K562 (cell line): Measurements from ENCODE around the gene MAP7D1. TPM values are rescaled to one million over a fixed set of nuclear protein-coding genes. Genes with fewer than 3 reads are reported as not detected.

Experiments used
- ATAC-seq: fragments of 200-7000 bp; cut with Tn5 transposase; 3 replicates; pipeline ENCODE4 v1.9.1; 2020; ENCODE audit warnings: moderate library complexity
- BruUV-seq: library from RNA; stranded (reverse); fragments of 400-500 nt; replicated peaks from 2 replicates; lab custom pipeline; 2021; lab: Mats Ljungman, UMichigan
- CTCF ChIA-PET: fragments of 300-600 bp; formaldehyde crosslinking; extraction: SDS; loops from one replicate; lab custom pipeline; 2021; ENCODE audit warnings: low intra/inter-chr PET ratio; lab: Yijun Ruan, JAX
- POLR2A ChIA-PET: fragments of 300-600, 350-650 bp; sonication (Branson Sonifier 250); formaldehyde crosslinking; extraction: SDS; loops from one replicate; lab custom pipeline; 2021; ENCODE audit warnings: antibody characterized with exemption, inconsistent platforms; lab: Yijun Ruan, JAX
- DNase-seq, 4 experiments: peaks; one replicate each; pipeline versions ENCODE4 v3.0.0 to v3.0.0-alpha.2; 2011 to 2018; ENCODE audit warnings: low spot score in 3 of 4, mixed read lengths in 3 of 4; ENCODE audit errors: extremely low read depth in 1 of 4
- FAIRE-seq: peaks from 2 replicates; lab custom pipeline; 2011; peaks lifted over from hg19 to GRCh38; lab: Jason Lieb, UNC
- H2AFZ ChIP-seq: 2 replicates; pipeline ENCODE4 v1.6.0; 2011; ENCODE audit warnings: low read depth, low read length, control low read depth, inconsistent platforms
- H3K27ac ChIP-seq: fragments of 200-600 bp; 3 replicates; pipeline ENCODE4 v1.8.0; 2011; ENCODE audit warnings: low read depth, mild to moderate bottlenecking, control low read depth, inconsistent platforms, low read length, moderate library complexity, mixed read lengths; ENCODE audit errors: extremely low read depth
- H3K27me3 ChIP-seq, 2 experiments: fragments of 300-600 bp in 1 of 2; 2 replicates in 1 of 2; 3 replicates in 1 of 2; pipeline versions ENCODE4 v1.6.0 to v1.8.0; 2011; ENCODE audit warnings: inconsistent platforms in 2 of 2, low read length in 2 of 2, mild to moderate bottlenecking in 1 of 2, mixed read lengths in 1 of 2, moderate library complexity in 1 of 2; ENCODE audit not compliant: control insufficient read depth in 2 of 2, insufficient read depth in 2 of 2
- H3K36me3 ChIP-seq: fragments of 300-600 bp; 3 replicates; pipeline ENCODE4 v1.8.0; 2011; ENCODE audit warnings: mild to moderate bottlenecking, low read length, inconsistent platforms; ENCODE audit not compliant: control insufficient read depth, insufficient read depth
- H3K4me1 ChIP-seq, 2 experiments: fragments of 200-600 bp in 1 of 2; replicated peaks in 1 of 2; 2 replicates in 1 of 2; 3 replicates in 1 of 2; pipeline versions ENCODE4 v1.5.1 to v1.8.0; 2011; ENCODE audit warnings: inconsistent platforms in 2 of 2, low read length in 2 of 2, mild to moderate bottlenecking in 1 of 2, mixed read lengths in 1 of 2, moderate library complexity in 1 of 2; ENCODE audit not compliant: control insufficient read depth in 2 of 2, insufficient read depth in 2 of 2
- H3K4me2 ChIP-seq: 2 replicates; pipeline ENCODE4 v1.6.1; 2011; ENCODE audit warnings: low read length, control low read depth, inconsistent platforms, mixed read lengths; ENCODE audit not compliant: insufficient read depth
- H3K4me3 ChIP-seq: fragments of 200-600 bp; sonication (generic), shearing (Covaris generic); 2 replicates; pipeline ENCODE4 v1.5.1; 2016; ENCODE audit warnings: control low read depth, inconsistent platforms
- H3K79me2 ChIP-seq: fragments of 200-600 bp; 3 replicates; pipeline ENCODE4 v1.8.0; 2011; ENCODE audit warnings: low read length, inconsistent platforms; ENCODE audit not compliant: control insufficient read depth, insufficient read depth
- H3K9ac ChIP-seq, 2 experiments: 2 replicates each; pipeline versions ENCODE4 v1.6.0 to v1.6.1; 2011; ENCODE audit warnings: low read depth in 2 of 2, low read length in 2 of 2, control low read depth in 1 of 2, inconsistent platforms in 1 of 2, mild to moderate bottlenecking in 1 of 2, mixed read lengths in 1 of 2; ENCODE audit not compliant: insufficient read depth in 1 of 2
- H3K9me1 ChIP-seq: one replicate; pipeline ENCODE4 v1.6.0; 2011; ENCODE audit warnings: inconsistent platforms, mild to moderate bottlenecking, low read length, moderate library complexity; ENCODE audit not compliant: control insufficient read depth, insufficient read depth
- H3K9me3 ChIP-seq: replicated peaks from 2 replicates; pipeline ENCODE4 v1.5.1; 2011; ENCODE audit warnings: low read depth, low read length, inconsistent platforms; ENCODE audit not compliant: control insufficient read depth, insufficient read depth
- H4K20me1 ChIP-seq: replicated peaks from 2 replicates; pipeline ENCODE4 v1.6.1; 2011; ENCODE audit warnings: low read length, inconsistent platforms, mixed read lengths; ENCODE audit not compliant: control insufficient read depth, insufficient read depth
- GATAD2A ChIP-seq: fragments of 450-650 bp; IDR thresholded peaks from 2 replicates; pipeline ENCODE4 v1.6.1; 2017
- HDAC1 ChIP-seq, 2 experiments: fragments of 450-650 bp; IDR thresholded peaks; 2 replicates each; pipeline ENCODE4 v1.6.1; 2016 to 2017; ENCODE audit warnings: inconsistent platforms in 1 of 2, mild to moderate bottlenecking in 1 of 2, moderate library complexity in 1 of 2
- ILK ChIP-seq: fragments of 450-650 bp; IDR thresholded peaks from 2 replicates; pipeline ENCODE4 v1.6.1; 2016; ENCODE audit warnings: missing genetic modification characterization, low read depth, mild to moderate bottlenecking, missing compliant biosample characterization, moderate library complexity, borderline replicate concordance
- SMAD2 ChIP-seq: fragments of 150-350 bp; IDR thresholded peaks from 2 replicates; pipeline ENCODE4 v1.6.1; 2014; ENCODE audit warnings: low read depth, mild to moderate bottlenecking, low read length
- TSC22D4 ChIP-seq: fragments of 450-650 bp; IDR thresholded peaks from 2 replicates; pipeline ENCODE4 v1.6.1; 2016; ENCODE audit warnings: missing genetic modification characterization, missing biosample characterization, control low read depth
- ZNF12 ChIP-seq: sonication (generic); formaldehyde crosslinking; IDR thresholded peaks from 2 replicates; pipeline ENCODE4 v1.4.0; 2020; ENCODE audit warnings: mild to moderate bottlenecking, missing genetic modification reagents
- WGBS: fragments of 100-300 bp; shearing (Covaris generic); methylation state at CpG from one replicate; pipeline ENCODE4 v1.1.6; 2016; ENCODE audit warnings: low coverage, mixed read lengths; ENCODE audit not compliant: insufficient coverage; ENCODE audit errors: missing lambda C conversion rate; 5-methylcytosine and 5-hydroxymethylcytosine counted together
- in situ Hi-C: fragments of 300-500 bp; cut with MboI; formaldehyde crosslinking; loops from 4 replicates; pipeline ENCODE4 v1.15.0; 2018; ENCODE audit warnings: inconsistent platforms, mixed read lengths
- intact Hi-C: fragments of 100-400 bp; cut with micrococcal nuclease; formaldehyde crosslinking; loops from 2 replicates; pipeline ENCODE4 v1.14.2; 2022
- polyA plus RNA-seq, 8 experiments: library from polyadenylated mRNA; depleted of rRNA in 4 of 8; stranded (reverse) in 5 of 8; unstranded in 3 of 8; fragments of >200 nt; fragmentation: Nextera tagmentation in 2 of 8; fragmentation: Illumina TruSeq in 1 of 8; extraction: Ambion mirVana in 2 of 8; extraction: Trizol in 1 of 8; gene quantifications; 2 replicates each; pipeline versions ENCODE4 v1.2.1 to v1.2.3, GENCODE V29; 2011 to 2014; ENCODE audit warnings: inconsistent platforms in 1 of 8, missing spikeins in 1 of 8
- total RNA-seq, 7 experiments: library from RNA; depleted of rRNA in 6 of 7; stranded (reverse); fragments of >200 nt in 6 of 7; fragmentation: Illumina TruSeq in 2 of 7; extraction: Trizol in 2 of 7; gene quantifications; 2 replicates each; pipeline versions ENCODE4 v1.2.1 to v1.2.3, GENCODE V29; 2011 to 2021; ENCODE audit warnings: low replicate concordance in 1 of 7
- TF ChIP-seq, protein P1 (sequence below): fragments of 250-450 bp; sonication (Bioruptor Pico); IDR thresholded peaks from 2 replicates; pipeline ENCODE4 v1.4.0; 2020
- TF ChIP-seq, protein P2 (sequence below): fragments of 450-650 bp; formaldehyde crosslinking; IDR thresholded peaks from 2 replicates; pipeline ENCODE4 v1.4.0; 2020; ENCODE audit warnings: mild to moderate bottlenecking, moderate library complexity

MAP7D1 gene
- total and polyA plus RNA-seq, 9 of the 15 experiments (the other 6 are each of a cell fraction or from before 2014, with no cell fraction given) = 3.6 to 108 (median 34.5) TPM

DNA sequence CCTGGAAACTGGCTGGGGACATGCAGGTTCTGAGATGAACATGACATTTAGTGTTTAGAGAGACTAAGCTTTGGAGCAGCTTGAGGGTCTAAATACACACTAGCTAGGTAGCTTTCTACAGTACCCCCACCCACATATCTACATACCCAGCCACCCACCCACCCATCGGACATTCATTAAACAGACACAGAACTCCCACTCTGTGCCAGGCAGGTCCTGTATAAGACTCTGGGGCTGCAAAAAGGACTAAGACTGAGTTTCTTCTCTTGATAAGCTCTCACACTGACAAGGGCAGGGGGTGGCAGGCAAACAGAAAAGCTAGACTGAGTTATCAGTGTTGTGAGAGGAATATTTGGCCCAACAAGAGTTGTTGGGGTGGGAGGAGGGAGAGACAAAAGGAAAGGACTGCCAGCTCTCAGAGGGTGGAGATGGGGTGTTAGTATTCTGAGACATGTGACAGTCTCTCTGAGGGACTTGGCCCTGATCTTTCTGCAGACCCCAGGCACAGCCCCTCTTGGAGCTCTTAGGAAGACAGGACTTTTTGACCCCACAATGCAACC, 6.8 kb downstream of the MAP7D1 start:
- FAIRE-seq (no peak), ATAC-seq (no peak), DNase-seq (no peak)
- POLR2A ChIA-PET = interaction anchor here (0.8 to 5.5 kb wide), 11 partner anchors 8 to 66 kb away, joined by 3 to 42 read pairs (median 4); partner anchors contain the start of gene TRAPPC3
- H3K36me3 ChIP-seq = peaks cover 54% of the 10 kb centered on the region
- peak overlapping the region; percentile 76; the same call in 2 of the 3 replicates for H3K27ac ChIP-seq
- no peaks in the 10 kb centered on the region for H3K9me3 ChIP-seq
- H3K9ac ChIP-seq = peak overlapping the region in 1 of 2 experiments; percentile 8; a peak in 1 of 4 replicates
- intact Hi-C loops = no loop called here
- CTCF ChIA-PET = no interaction called here
- in situ Hi-C loops = no loop called here
- WGBS = 100% methylated on average over 1 of the region's 1 CpG
- H3K4me1 ChIP-seq = peaks cover 37 to 38% of the 10 kb centered on the region in 2 experiments
- H3K4me2 ChIP-seq = no peak overlapping the region
- H3K9me1 ChIP-seq = peaks cover 7% of the 10 kb centered on the region
- no peaks in the 10 kb centered on the region for H3K27me3 ChIP-seq
- peaks cover 87% of the 10 kb centered on the region for H3K79me2 ChIP-seq
- H2AFZ ChIP-seq = no peak overlapping the region
- no peaks in the 10 kb centered on the region; the same call in 1 of the 2 replicates for H4K20me1 ChIP-seq
- TF ChIP-seq ZNF12 (peak; percentile 85; the same call in 1 of the 2 replicates), GATAD2A (no peak), ILK (tag) (no peak)
- no peak overlapping the region for H3K4me3 ChIP-seq
- no TSS peak for BruUV-seq

GRCh38 chr1:36163426-36163825, 7.5 kb downstream of the MAP7D1 start:
- no peak overlapping the region for H2AFZ ChIP-seq
- H3K4me3 ChIP-seq = no peak overlapping the region
- POLR2A ChIA-PET = interaction anchor here (0.8 to 5.5 kb wide), 7 partner anchors 10 to 67 kb away, joined by 3 to 16 read pairs (median 4); partner anchors contain the start of gene TRAPPC3
- DNase-seq (no peak), FAIRE-seq (no peak), ATAC-seq (no peak)
- H3K36me3 ChIP-seq = peaks cover 52% of the 10 kb centered on the region
- H3K9me1 ChIP-seq = peaks cover 6% of the 10 kb centered on the region
- CTCF ChIA-PET = no interaction called here
- in situ Hi-C loops = no loop called here
- intact Hi-C loops = no loop called here
- no peaks in the 10 kb centered on the region; the same call in 1 of the 2 replicates for H4K20me1 ChIP-seq
- H3K27ac ChIP-seq = no peak overlapping the region
- BruUV-seq = no TSS peak
- H3K4me1 ChIP-seq = peaks cover 30 to 31% of the 10 kb centered on the region in 2 experiments
- no peak overlapping the region for H3K9ac ChIP-seq
- no peak overlapping the region for H3K4me2 ChIP-seq
- H3K27me3 ChIP-seq = no peaks in the 10 kb centered on the region
- no peaks in the 10 kb centered on the region for H3K9me3 ChIP-seq
- H3K79me2 ChIP-seq = peaks cover 83% of the 10 kb centered on the region
- TF ChIP-seq, protein P1, sequence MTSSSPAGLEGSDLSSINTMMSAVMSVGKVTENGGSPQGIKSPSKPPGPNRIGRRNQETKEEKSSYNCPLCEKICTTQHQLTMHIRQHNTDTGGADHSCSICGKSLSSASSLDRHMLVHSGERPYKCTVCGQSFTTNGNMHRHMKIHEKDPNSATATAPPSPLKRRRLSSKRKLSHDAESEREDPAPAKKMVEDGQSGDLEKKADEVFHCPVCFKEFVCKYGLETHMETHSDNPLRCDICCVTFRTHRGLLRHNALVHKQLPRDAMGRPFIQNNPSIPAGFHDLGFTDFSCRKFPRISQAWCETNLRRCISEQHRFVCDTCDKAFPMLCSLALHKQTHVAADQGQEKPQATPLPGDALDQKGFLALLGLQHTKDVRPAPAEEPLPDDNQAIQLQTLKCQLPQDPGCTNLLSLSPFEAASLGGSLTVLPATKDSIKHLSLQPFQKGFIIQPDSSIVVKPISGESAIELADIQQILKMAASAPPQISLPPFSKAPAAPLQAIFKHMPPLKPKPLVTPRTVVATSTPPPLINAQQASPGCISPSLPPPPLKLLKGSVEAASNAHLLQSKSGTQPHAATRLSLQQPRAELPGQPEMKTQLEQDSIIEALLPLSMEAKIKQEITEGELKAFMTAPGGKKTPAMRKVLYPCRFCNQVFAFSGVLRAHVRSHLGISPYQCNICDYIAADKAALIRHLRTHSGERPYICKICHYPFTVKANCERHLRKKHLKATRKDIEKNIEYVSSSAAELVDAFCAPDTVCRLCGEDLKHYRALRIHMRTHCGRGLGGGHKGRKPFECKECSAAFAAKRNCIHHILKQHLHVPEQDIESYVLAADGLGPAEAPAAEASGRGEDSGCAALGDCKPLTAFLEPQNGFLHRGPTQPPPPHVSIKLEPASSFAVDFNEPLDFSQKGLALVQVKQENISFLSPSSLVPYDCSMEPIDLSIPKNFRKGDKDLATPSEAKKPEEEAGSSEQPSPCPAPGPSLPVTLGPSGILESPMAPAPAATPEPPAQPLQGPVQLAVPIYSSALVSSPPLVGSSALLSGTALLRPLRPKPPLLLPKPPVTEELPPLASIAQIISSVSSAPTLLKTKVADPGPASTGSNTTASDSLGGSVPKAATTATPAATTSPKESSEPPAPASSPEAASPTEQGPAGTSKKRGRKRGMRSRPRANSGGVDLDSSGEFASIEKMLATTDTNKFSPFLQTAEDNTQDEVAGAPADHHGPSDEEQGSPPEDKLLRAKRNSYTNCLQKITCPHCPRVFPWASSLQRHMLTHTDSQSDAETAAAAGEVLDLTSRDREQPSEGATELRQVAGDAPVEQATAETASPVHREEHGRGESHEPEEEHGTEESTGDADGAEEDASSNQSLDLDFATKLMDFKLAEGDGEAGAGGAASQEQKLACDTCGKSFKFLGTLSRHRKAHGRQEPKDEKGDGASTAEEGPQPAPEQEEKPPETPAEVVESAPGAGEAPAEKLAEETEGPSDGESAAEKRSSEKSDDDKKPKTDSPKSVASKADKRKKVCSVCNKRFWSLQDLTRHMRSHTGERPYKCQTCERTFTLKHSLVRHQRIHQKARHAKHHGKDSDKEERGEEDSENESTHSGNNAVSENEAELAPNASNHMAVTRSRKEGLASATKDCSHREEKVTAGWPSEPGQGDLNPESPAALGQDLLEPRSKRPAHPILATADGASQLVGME (CRISPR knock-in tag) = no peak
- TF ChIP-seq HDAC1 (IDR thresholded peaks at IDR 0.05) (no peak), SMAD2 (no peak), TSC22D4 (tag) (no peak)
- TF ChIP-seq, protein P2, sequence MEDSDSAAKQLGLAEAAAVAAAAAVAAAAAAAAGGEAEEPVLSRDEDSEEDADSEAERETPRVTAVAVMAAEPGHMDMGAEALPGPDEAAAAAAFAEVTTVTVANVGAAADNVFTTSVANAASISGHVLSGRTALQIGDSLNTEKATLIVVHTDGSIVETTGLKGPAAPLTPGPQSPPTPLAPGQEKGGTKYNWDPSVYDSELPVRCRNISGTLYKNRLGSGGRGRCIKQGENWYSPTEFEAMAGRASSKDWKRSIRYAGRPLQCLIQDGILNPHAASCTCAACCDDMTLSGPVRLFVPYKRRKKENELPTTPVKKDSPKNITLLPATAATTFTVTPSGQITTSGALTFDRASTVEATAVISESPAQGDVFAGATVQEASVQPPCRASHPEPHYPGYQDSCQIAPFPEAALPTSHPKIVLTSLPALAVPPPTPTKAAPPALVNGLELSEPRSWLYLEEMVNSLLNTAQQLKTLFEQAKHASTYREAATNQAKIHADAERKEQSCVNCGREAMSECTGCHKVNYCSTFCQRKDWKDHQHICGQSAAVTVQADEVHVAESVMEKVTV (CRISPR knock-in tag) = no peak
